IPS-11a (cell line): Measurements from ENCODE around the gene LYRM9.
"Not testable (repeated sequence)": the region's sequence is repeated elsewhere in the genome, so short reads cannot be mapped to it uniquely, and the experiment has no call there.

Source experiments
- H3K4me3 ChIP-seq: one replicate; pipeline ENCODE4 v1.5.1; 2013; ENCODE audit warnings: low read depth, low read length, control low read depth

LYRM9 gene

DNA sequence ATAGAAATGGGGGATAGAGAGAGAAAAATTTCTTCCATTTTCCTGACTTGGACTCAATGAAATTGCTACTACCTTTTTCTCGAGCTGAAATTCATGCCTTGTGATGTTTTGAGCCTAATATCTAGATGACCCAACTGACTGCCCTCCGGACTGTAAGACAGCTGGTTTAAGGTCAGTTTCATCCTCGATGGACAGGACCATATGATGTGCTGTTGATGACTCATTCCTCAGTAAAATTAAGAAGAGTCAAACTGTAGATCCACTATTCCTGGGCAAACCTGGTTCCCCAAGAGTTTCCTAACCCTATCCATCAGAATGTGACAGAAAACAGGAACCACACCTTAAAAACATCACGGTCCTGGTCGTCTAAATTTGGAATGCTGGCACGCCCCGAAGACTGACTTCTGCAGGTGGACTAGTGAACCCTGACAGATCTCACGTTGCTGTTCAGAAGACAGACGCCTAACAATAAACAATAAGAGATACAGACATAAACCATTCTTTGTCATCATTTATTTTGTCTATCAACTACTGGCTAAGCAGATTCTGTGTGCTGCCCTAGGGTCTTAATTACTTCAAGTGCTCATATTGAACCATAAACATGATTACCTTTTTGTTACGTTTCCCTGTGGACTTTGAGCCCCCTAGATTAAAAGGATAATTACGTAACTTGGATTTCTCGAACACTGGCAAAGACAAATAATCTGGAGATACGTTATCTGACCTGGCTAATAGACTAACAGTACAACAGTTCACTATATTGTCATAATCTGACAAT, 47.7 kb downstream of the LYRM9 start:
- H3K4me3 ChIP-seq: no peak overlapping the region

GRCh38 chr17:27840688-27841087, 52.5 kb downstream of the LYRM9 start:
- H3K4me3 ChIP-seq: no peak overlapping the region

- not testable (repeated sequence) for H3K4me3 ChIP-seq
Observed at GRCh38 chr17:27840406-27840678, 52.8 kb downstream of the LYRM9 start.

GRCh38 chr17:27839571-27840405, 53.4 kb downstream of the LYRM9 start:
- not testable (repeated sequence) for H3K4me3 ChIP-seq

DNA sequence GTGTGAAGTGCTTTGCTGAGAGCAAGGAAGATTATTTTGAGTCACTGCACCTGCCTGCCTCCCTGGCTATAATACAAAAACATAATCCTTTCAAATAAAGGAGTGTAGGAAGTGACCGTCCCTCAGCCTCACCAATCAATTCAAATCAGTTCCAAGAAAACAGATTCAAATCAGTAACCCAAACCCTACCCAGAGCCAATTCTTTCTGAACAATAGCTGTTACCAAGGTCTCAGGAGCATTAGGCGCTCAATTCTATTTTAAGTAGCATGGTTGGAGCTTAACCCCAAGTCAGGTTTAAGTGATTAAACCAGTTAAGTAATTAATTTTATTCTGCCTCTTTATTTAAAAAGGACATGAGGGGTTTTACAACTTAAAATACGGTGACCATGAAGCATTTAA, 54.6 kb downstream of the LYRM9 start:
- not testable (repeated sequence) for H3K4me3 ChIP-seq

DNA sequence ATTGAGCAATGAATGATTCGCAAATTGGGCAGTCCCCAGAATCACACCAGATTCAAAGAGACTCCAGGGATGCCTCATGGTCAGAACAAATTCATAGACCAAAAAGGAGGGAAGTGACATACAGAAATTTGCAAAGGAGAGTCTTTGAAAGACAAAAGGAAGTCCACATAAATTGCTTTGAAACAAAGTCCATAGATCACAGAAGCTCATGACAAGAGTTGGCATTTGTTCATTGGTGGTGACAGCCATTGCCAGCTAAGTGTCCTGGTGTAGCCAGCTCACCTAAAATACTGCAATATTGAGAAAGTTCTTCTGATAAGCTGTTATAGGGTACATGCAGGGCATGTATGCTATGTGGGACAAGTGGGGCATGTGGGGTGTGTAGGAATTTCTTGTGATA, 55.4 kb downstream of the LYRM9 start:
- H3K4me3 ChIP-seq: not testable (repeated sequence)

- H3K4me3 ChIP-seq: no peak overlapping the region
Observed at GRCh38 chr17:27836651-27837050, 56.5 kb downstream of the LYRM9 start.

- H3K4me3 ChIP-seq: no peak overlapping the region
Observed at GRCh38 chr17:27834571-27834970, 58.6 kb downstream of the LYRM9 start.

GRCh38 chr17:27832831-27833230, 60.3 kb downstream of the LYRM9 start:
- H3K4me3 ChIP-seq: no peak overlapping the region

GRCh38 chr17:27829888-27830287, 63.3 kb downstream of the LYRM9 start:
- H3K4me3 ChIP-seq: not testable (repeated sequence)

DNA sequence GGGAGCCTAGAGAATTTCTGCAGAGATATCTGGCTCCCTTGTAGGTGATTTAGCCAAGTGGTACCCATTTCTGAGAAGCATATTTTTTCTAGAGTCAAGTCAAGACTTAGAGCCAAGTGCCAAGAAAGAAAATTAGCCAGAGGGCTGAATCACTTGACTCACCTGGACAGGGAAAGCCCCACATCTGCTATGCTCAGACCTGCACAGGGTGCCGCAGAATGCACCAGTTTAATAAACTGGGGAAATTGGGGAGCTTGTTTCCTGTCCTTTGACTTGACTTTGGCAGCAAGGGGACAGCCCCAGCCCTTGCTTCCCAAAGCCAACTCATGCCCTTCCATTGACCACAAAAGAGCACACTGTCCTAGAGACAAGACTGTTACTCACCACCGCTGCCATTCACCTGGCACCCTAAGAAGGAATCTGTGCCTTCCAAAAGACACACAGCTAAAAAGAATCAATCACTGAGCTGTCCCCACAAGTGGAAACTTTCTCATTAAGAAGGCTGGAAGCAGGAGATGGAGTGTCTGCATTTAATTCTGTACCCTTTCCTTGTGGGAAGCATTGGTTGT, 63.9 kb downstream of the LYRM9 start:
- H3K4me3 ChIP-seq: not testable (repeated sequence)
